BLaER1 treated with 17β-estradiol and CSF1 and Interleukin-3, amounts not matched to agents 10 nM and 100 nM (cell line): ENCODE results near the gene PRKCSH.

Experiments used
- H3K27ac ChIP-seq, 11 experiments: shearing (Covaris generic); formaldehyde crosslinking; 2 replicates each; pipeline ENCODE4 v1.8.1; 2022
- H3K27me3 ChIP-seq, 11 experiments: shearing (Covaris generic); formaldehyde crosslinking; 2 replicates each; pipeline ENCODE4 v1.8.1; 2022
- H3K36me3 ChIP-seq, 11 experiments: shearing (Covaris generic); formaldehyde crosslinking; 2 replicates each; pipeline ENCODE4 v1.8.1; 2022
- H3K4me1 ChIP-seq, 10 experiments: shearing (Covaris generic); formaldehyde crosslinking; 2 replicates each; pipeline ENCODE4 v1.8.1; 2022
- H3K4me2 ChIP-seq, 11 experiments: shearing (Covaris generic); formaldehyde crosslinking; 2 replicates each; pipeline ENCODE4 v1.8.1; 2022
- H3K4me3 ChIP-seq, 10 experiments: shearing (Covaris generic); formaldehyde crosslinking; 2 replicates each; pipeline ENCODE4 v1.8.1; 2022
- H3K9ac ChIP-seq, 11 experiments: shearing (Covaris generic); formaldehyde crosslinking; 2 replicates each; pipeline ENCODE4 v1.8.1; 2022
- H3K9me3 ChIP-seq, 11 experiments: shearing (Covaris generic); formaldehyde crosslinking; replicated peaks in 1 of 11; 2 replicates each; pipeline ENCODE4 v1.8.1; 2022
- H4K20me1 ChIP-seq, 11 experiments: shearing (Covaris generic); formaldehyde crosslinking; 2 replicates each; pipeline ENCODE4 v1.8.1; 2022
- Cebpa-rat ChIP-seq, 11 experiments: shearing (Covaris generic); IDR thresholded peaks; 2 replicates each; pipeline ENCODE4 v1.8.1; 2022

The PRKCSH gene

GRCh38 chr19:11418094-11418548 is 17.3 kb upstream of the PRKCSH start:
- no peak overlapping the region for H3K27ac ChIP-seq
- H3K4me3 ChIP-seq: peak overlapping the region in 4 of 10 experiments; percentile 14 to 39 (median 24); a peak in 3 of 20 replicates
- H3K36me3 ChIP-seq: no peaks in the 10 kb centered on the region
- no peak for TF ChIP-seq Cebpa-rat (IDR thresholded peaks at IDR 0.05)
- H3K4me2 ChIP-seq: peak overlapping the region in 10 of 11 experiments; percentile 45 to 70 (median 58); a peak in 19 of 22 replicates
- peaks cover 74 to 82% (median 79%) of the 10 kb centered on the region in 11 experiments for H3K27me3 ChIP-seq
- H4K20me1 ChIP-seq: peaks cover 0 to 45% (median 10%) of the 10 kb centered on the region in 11 experiments; a peak in 13 of 22 replicates
- H3K9ac ChIP-seq: no peak overlapping the region
- peaks cover 37 to 48% (median 42%) of the 10 kb centered on the region in 10 experiments for H3K4me1 ChIP-seq
- peaks cover 0 to 5% (median 0%) of the 10 kb centered on the region in 11 experiments; a peak in 2 of 22 replicates for H3K9me3 ChIP-seq

DNA sequence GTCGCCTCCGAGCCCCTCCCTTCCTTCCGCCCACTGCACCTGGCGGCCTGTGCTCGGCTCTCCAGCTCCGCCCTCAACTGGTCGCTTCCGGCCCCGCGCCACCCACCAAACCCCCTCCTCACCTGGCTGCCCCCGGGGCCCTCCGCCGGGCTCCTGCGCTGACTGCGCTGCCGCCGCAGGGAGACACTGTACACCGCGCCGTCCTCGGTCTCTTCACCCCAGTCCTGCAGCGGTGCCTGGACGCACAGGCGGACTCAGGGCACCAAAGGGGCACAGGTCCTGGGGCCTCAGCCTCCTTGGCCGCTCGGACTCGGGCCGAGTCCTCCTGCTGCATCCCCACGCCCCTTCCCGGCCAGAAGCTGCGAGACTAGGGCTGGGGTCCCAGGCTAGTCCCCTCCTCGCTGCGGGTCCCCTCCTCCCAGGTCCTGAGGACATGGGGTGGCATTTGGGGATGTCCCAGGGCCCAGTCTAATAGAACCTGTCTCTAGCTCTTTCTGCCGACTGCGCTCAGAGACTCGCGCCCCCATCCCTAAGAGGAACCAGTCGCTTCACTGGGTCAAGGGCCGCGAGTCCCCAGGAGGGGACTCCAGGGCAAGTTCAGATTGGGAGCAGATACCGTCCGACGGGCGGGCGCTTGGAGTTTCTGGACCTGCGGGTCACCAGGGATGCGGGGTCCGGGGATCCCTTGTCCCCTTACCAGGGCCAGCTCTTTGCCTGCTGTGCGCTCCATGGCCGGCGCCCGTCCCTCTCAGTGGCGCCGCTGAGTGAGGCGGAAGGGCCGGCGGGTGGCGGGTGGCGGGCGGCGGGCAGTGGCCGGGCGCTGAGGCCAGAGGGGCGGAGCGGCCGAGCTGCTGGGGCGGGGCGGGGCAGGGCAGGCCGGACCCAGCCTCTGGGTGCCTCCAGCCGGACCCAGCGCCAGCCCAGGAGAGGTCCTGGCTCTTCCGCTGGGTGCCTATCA is 16.6 kb upstream of the PRKCSH start, which contains the start of gene RGL3:
Gene RGL3, minus strand, starts transcription at position 766 of the 958 bp plus-strand sequence. Its CDS starts 36 bp downstream, at position 730.
- Histone ChIP-seq H3K27me3 (peaks cover 81 to 89% (median 86%) of the 10 kb centered on the region in 11 experiments), H3K27ac (no peak within 1 kb of the TSS), H3K9ac (no peak within 1 kb of the TSS), H3K4me2 (peak within 1 kb of the TSS; percentile 46 to 99 (median 97); a peak in 21 of 22 replicates), H3K4me1 (peaks cover 44 to 56% (median 49%) of the 10 kb centered on the region in 10 experiments), H3K9me3 (peaks cover 0 to 5% (median 0%) of the 10 kb centered on the region in 11 experiments; a peak in 2 of 22 replicates), H4K20me1 (peaks cover 0 to 51% (median 10%) of the 10 kb centered on the region in 11 experiments; a peak in 13 of 22 replicates), H3K36me3 (no peaks in the 10 kb centered on the region), H3K4me3 (peak within 1 kb of the TSS in 7 of 10 experiments; percentile 57 to 76 (median 61); a peak in 13 of 20 replicates)
- no peak for TF ChIP-seq Cebpa-rat (IDR thresholded peaks at IDR 0.05)

DNA sequence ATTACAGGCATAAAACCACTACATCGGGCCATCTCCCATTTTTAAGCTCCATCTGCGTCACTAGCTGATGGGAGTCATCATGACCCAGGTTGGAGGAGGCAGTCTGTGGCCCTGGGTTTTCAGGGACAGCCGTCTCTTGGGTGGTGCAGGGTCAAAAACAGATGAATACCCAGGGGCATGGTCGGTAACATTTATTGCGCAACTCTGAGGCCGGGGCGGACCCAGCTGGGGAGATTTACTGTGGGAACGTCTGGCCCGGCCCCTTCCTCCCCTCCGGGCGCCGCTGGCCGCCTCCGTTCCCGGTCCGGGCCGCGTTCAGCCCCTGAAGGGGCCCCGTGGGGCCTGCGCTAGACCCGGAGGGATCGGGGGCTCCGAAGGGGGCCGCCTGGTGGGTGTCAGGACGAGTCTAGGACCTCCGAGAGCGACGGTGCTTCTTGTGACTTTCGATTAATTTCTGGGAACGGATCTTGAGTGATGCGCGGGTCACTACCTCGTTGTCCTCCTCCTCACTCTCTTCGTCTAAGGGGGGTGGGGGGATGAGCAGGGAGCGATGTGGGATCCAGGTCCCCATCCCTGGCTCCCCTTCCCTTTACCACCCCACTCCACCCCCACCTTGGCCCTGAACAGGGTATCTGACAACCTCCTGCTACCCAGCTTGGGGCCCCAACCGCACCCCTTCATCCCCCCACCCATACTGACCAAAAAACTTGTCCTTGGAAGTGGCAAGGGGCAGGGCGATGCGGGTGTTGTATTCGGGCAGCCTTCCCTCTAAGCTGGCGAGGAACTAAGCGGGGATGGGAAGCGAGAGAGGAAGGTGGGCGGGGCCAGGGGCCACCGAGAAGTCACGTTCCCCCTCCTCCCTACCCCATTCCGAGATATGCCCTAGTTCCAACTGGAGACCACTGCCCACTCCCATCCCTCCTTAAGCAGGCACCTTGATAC is 14.7 kb upstream of the PRKCSH start:
- Histone ChIP-seq H3K9ac (peak overlapping the region; percentile 29 to 72 (median 59); a peak in 20 of 22 replicates), H4K20me1 (peaks cover 0 to 54% (median 10%) of the 10 kb centered on the region in 11 experiments; a peak in 13 of 22 replicates), H3K27me3 (peaks cover 84 to 87% (median 87%) of the 10 kb centered on the region in 11 experiments), H3K4me2 (peak overlapping the region; percentile 91 to 99 (median 97)), H3K4me1 (peaks cover 44 to 60% (median 53%) of the 10 kb centered on the region in 10 experiments), H3K4me3 (peak overlapping the region; percentile 32 to 76 (median 58)), H3K9me3 (peaks cover 0 to 5% (median 0%) of the 10 kb centered on the region in 11 experiments; a peak in 3 of 22 replicates), H3K27ac (peak overlapping the region in 6 of 11 experiments; percentile 21 to 48 (median 37); a peak in 9 of 22 replicates), H3K36me3 (no peaks in the 10 kb centered on the region)
- TF ChIP-seq Cebpa-rat (IDR thresholded peaks at IDR 0.05): peak; percentile 60 to 99 (median 95); a peak in 20 of 22 replicates

GRCh38 chr19:11421371-11422098 is 13.9 kb upstream of the PRKCSH start:
- H3K27ac ChIP-seq: peak overlapping the region in 2 of 11 experiments; percentile 13 to 16; a peak in 4 of 22 replicates
- peak overlapping the region; percentile 32 to 76 (median 58); a peak in 19 of 20 replicates for H3K4me3 ChIP-seq
- H4K20me1 ChIP-seq: peaks cover 0 to 54% (median 10%) of the 10 kb centered on the region in 11 experiments; a peak in 13 of 22 replicates
- H3K4me2 ChIP-seq: peak overlapping the region; percentile 91 to 99 (median 97)
- TF ChIP-seq Cebpa-rat (IDR thresholded peaks at IDR 0.05): no peak
- no peaks in the 10 kb centered on the region for H3K36me3 ChIP-seq
- H3K4me1 ChIP-seq: peaks cover 44 to 60% (median 53%) of the 10 kb centered on the region in 10 experiments
- H3K9ac ChIP-seq: peak overlapping the region in 5 of 11 experiments; percentile 31 to 72 (median 59); a peak in 6 of 22 replicates
- peaks cover 77 to 78% (median 78%) of the 10 kb centered on the region in 11 experiments for H3K27me3 ChIP-seq
- peaks cover 0 to 7% (median 0%) of the 10 kb centered on the region in 11 experiments; a peak in 3 of 22 replicates for H3K9me3 ChIP-seq

DNA sequence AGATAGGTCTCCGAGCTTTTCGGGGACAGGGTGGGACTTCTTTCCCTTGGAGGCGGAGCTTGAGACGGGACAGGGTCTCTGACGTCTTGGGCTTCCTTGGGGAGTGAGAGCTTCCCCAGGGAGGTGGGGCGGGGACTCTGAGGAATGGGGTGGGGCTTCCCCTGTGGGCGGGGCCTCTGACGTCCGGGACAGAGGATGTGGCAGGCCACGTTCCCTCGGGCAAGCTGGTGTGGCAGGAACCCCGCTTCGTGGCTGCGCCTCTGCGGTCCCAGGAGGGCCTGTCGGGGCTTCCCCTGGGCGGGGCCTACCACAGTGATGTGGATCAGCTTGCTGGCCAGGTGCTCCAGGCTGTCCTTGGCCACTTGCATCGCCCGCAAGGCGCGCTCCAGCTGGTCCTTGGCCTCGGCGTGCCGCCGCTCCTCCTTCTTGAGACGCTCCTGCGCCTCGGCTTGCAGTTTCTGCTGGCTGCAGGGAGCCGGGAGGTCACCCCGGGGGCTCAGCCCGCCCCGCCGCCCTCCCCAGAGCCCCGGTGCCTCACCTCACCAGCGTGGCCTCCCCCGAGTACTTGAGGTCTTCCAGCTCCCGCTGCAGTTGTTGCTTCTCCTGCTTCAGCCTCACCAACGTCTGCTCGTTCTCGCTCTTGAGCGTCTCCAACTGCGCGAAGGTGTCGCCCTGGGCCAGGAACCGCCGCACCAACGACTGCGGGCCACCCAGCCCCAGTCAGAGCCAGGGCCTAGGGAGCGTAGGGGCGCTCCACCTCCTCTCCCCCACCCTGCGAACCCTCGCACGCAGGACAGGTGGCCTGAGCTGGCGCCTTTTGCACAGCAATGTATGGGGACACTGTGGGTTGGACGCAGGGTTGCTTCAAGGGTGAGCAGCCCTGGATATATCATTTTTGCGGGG is 13.0 kb upstream of the PRKCSH start:
- TF ChIP-seq Cebpa-rat (IDR thresholded peaks at IDR 0.05): no peak
- Histone ChIP-seq H3K9ac (peak overlapping the region in 7 of 11 experiments; percentile 10 to 49 (median 32); a peak in 9 of 22 replicates), H3K36me3 (no peaks in the 10 kb centered on the region)

GRCh38 chr19:11423164-11423790 is 12.2 kb upstream of the PRKCSH start:
- no peak for TF ChIP-seq Cebpa-rat (IDR thresholded peaks at IDR 0.05)
- Histone ChIP-seq H3K27ac (no peak overlapping the region), H3K9me3 (peaks cover 0 to 7% (median 0%) of the 10 kb centered on the region in 11 experiments; a peak in 3 of 22 replicates), H3K9ac (peak overlapping the region in 1 of 11 experiments; percentile 35; a peak in 1 of 22 replicates), H3K4me3 (peak overlapping the region in 9 of 10 experiments; percentile 36 to 76 (median 53); a peak in 13 of 20 replicates), H3K36me3 (no peaks in the 10 kb centered on the region), H3K4me2 (peak overlapping the region; percentile 91 to 99 (median 97); a peak in 21 of 22 replicates), H4K20me1 (peaks cover 0 to 50% (median 10%) of the 10 kb centered on the region in 11 experiments; a peak in 13 of 22 replicates), H3K27me3 (peaks cover 60 to 61% (median 61%) of the 10 kb centered on the region in 11 experiments), H3K4me1 (peaks cover 43 to 59% (median 53%) of the 10 kb centered on the region in 10 experiments)

More for the DNA sequence above, 13.0 kb upstream of the PRKCSH start:
- Histone ChIP-seq H3K27me3 (peaks cover 68 to 70% (median 69%) of the 10 kb centered on the region in 11 experiments), H3K27ac (peak overlapping the region in 3 of 11 experiments; percentile 2 to 42 (median 3); a peak in 2 of 22 replicates), H3K4me2 (peak overlapping the region; percentile 91 to 99 (median 97)), H3K4me3 (peak overlapping the region; percentile 36 to 76 (median 58)), H4K20me1 (peaks cover 0 to 54% (median 10%) of the 10 kb centered on the region in 11 experiments; a peak in 13 of 22 replicates), H3K9me3 (peaks cover 0 to 7% (median 0%) of the 10 kb centered on the region in 11 experiments; a peak in 3 of 22 replicates), H3K4me1 (peaks cover 44 to 60% (median 53%) of the 10 kb centered on the region in 10 experiments)
